Skeletal muscle satellite cell (primary cell): ENCODE results near the gene CELF6.

Experiments
- H3K27me3 ChIP-seq: 2 replicates; pipeline ENCODE4 v1.7.0; 2013; ENCODE audit warnings: low read length; ENCODE audit not compliant: control insufficient read depth, insufficient read depth
- H3K36me3 ChIP-seq: 2 replicates; pipeline ENCODE4 v1.7.0; 2013; ENCODE audit warnings: mild to moderate bottlenecking, control low read depth, low read length; ENCODE audit not compliant: insufficient read depth
- H3K4me1 ChIP-seq: 2 replicates; pipeline ENCODE4 v1.7.0; 2013; ENCODE audit warnings: low read length; ENCODE audit not compliant: control insufficient read depth, insufficient read depth
- H3K4me2 ChIP-seq: 2 replicates; pipeline ENCODE4 v1.7.0; 2013; ENCODE audit warnings: mild to moderate bottlenecking, low read length
- H3K4me3 ChIP-seq: 2 replicates; pipeline ENCODE4 v1.7.0; 2013; ENCODE audit warnings: low read length
- H3K9ac ChIP-seq: 2 replicates; pipeline ENCODE4 v1.7.0; 2013; ENCODE audit warnings: mild to moderate bottlenecking, low read depth, low read length, moderate library complexity
- H3K9me3 ChIP-seq: replicated peaks from 2 replicates; pipeline ENCODE4 v1.7.0; 2013; ENCODE audit warnings: mild to moderate bottlenecking, control low read depth, low read length

CELF6 gene

DNA sequence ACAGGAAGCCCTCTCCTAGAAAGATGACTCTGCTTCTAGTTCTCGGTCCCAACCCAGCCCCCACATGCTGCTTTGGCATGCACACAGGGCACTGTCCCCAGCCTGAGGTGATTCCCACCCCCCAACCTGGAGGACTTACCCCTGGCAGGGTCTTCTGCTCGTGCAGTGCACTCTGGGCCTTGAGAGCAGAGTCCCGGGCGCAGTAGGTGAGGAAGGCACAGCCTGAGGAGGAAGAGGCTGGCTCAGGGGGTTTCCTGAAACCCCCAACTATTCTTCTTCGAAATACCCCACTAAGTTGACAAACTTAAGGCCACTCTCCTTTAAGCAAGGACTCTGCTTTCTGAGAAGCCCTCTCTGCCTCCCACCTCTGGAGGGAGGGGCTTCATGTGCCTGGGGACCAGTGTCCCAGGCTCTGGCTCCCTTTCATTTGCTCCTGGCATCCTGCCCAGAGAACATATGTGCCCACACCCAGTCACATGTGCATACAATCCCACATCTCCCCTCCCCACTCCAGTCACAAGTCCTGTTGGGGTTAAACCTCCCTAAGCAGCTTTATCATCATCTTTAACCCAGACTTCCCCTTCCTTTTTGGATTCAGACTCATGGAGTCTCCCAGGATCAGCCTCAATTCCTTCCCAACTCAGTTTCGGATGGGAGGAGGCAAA lies 4.1 kb downstream of the CELF6 start:
- Histone ChIP-seq H3K27me3 (peaks cover 20% of the 10 kb centered on the region), H3K4me2 (no peak overlapping the region), H3K9ac (no peak overlapping the region), H3K4me1 (peaks cover 6% of the 10 kb centered on the region), H3K9me3 (no peaks in the 10 kb centered on the region), H3K4me3 (no peak overlapping the region), H3K36me3 (no peaks in the 10 kb centered on the region)

DNA sequence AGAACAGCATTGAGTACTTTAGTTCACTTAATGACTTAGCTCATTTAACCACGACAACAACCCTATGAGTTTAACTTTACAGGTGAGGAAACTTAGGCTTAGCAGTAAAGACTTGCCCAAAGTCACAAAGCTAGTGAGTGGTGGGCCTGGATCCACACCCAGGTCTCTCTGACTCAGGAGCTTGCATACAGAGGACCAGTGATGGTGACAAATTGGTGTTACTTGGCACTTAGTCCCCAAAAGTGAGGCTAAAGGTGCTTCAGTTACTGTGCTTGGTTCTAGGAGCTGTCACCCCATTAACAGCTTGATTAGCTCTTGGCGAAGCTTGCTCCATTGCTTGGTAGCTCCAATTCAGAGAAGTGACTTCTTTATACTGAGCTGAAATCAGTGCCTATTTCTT lies 6.1 kb downstream of the CELF6 start:
- Histone ChIP-seq H3K9me3 (no peaks in the 10 kb centered on the region), H3K27me3 (peaks cover 18% of the 10 kb centered on the region), H3K4me1 (no peaks in the 10 kb centered on the region), H3K9ac (no peak overlapping the region), H3K4me3 (no peak overlapping the region), H3K36me3 (no peaks in the 10 kb centered on the region), H3K4me2 (no peak overlapping the region)

DNA sequence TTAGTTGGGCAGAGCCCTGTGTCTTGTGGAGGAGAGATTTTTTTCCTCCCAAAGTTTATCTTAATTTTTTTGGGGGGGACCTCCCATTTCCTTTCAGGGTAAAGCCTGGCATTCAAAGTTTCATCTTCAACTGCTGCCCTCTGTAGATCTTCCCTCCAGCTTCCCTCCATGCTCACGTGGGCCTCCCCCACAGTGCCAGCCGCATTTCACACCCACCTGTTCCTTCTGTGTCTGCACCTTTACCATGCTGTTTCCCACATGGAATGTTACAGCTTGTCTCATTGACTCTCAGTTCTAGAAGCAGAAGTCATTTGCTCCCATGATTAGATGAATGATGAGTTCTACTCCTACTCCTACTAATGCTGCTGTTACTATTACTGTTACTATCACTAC lies 6.5 kb downstream of the CELF6 start:
- peaks cover 14% of the 10 kb centered on the region for H3K27me3 ChIP-seq
- no peak overlapping the region for H3K9ac ChIP-seq
- H3K4me2 ChIP-seq, result no peak overlapping the region
- H3K9me3 ChIP-seq, result no peaks in the 10 kb centered on the region
- H3K36me3 ChIP-seq, result no peaks in the 10 kb centered on the region
- no peaks in the 10 kb centered on the region for H3K4me1 ChIP-seq
- H3K4me3 ChIP-seq, result no peak overlapping the region

DNA sequence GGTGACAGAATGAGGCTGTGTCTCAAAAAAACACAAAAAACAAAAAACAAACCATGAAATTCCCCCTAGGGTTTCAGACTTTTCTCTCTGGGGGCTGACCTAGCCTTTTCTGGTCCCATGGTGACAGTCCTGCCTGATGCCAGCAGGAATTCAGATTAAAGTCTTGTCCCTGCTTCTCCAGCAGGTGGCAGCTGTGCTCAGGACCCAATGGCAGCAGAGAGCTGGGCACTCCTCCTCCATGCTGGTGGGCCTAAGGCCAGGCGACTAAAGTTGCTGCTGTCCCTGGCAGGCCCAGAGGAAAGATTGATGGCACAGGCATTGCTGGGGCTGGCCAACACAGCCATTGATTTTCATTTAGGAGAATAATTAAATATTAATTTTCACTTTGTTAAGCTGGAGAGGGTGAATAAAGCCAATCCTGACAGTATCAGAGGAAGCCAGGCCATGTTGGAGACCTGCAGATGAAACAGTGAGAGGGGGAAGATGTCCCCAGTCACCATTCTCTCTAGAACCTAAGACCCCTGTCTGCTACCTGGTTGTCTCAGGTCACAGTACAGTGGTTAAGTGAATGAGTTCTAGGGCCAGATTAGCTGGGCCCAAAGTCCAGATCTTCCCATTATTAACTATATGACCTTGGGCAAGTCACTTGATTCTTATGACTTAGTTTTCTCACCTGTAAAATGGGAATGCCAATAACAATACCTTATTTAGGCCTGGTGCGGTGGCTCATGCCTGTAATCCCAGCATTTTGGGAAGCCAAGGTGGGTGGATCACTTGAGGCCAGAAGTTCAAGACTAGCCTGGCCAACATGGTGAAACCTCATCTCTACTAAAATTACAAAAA lies 7.1 kb downstream of the CELF6 start:
- H3K9ac ChIP-seq, result no peak overlapping the region
- no peak overlapping the region for H3K4me2 ChIP-seq
- no peaks in the 10 kb centered on the region for H3K9me3 ChIP-seq
- no peak overlapping the region for H3K4me3 ChIP-seq
- peaks cover 12% of the 10 kb centered on the region for H3K27me3 ChIP-seq
- H3K4me1 ChIP-seq, result no peaks in the 10 kb centered on the region
- H3K36me3 ChIP-seq, result no peaks in the 10 kb centered on the region

DNA sequence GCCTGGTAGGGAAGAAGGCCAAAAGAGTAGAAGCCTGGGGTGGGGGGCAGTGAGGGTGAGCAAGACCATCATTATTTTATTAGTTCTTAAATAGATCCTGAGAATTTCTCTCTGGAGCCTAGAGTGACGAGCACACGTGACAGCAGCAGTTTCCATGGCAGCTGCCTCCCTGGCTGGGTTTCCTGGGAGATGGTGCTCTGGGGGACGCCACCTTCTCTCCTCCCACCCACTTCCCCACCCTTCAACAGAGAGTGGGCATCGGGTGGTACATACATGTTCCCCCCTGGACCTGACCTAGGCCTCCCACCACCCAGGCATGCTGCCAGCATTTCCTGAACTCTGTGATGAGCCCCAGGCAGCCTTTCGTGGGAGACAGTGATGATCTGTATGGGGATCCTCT lies 12.9 kb downstream of the CELF6 start:
- Histone ChIP-seq H3K4me2 (no peak overlapping the region), H3K36me3 (no peaks in the 10 kb centered on the region), H3K4me1 (peaks cover 11% of the 10 kb centered on the region), H3K9ac (no peak overlapping the region), H3K27me3 (peaks cover 15% of the 10 kb centered on the region), H3K4me3 (no peak overlapping the region), H3K9me3 (no peaks in the 10 kb centered on the region)

DNA sequence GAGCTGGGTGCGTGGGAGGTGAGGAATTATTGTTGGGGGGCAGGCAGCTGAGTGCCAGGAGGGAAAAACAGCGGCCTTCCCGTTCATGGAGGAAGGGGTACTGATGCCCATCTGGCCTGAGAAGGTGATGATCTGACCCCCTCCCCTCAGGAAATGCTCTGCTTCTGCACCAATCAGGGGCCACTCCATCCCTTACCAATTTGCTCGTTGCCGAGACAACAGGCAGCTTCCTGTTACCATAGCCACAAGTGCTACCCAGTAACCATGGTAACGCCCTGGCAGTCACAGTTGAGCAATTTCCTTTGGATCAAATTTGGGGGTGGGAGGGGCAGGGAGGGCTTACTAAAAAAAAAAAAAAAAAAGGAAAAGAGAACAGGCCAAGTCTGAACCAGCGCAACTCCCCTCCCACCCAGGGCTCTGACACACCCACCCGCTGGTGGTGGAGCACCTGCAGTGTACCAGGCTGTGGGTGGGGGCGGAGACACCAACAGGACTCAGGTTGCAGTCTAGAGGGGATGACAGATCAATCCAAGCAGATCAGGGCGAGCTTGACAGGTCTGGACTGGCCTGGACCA lies 13.7 kb downstream of the CELF6 start:
- no peaks in the 10 kb centered on the region for H3K9me3 ChIP-seq
- no peak overlapping the region for H3K9ac ChIP-seq
- peaks cover 11% of the 10 kb centered on the region for H3K4me1 ChIP-seq

DNA sequence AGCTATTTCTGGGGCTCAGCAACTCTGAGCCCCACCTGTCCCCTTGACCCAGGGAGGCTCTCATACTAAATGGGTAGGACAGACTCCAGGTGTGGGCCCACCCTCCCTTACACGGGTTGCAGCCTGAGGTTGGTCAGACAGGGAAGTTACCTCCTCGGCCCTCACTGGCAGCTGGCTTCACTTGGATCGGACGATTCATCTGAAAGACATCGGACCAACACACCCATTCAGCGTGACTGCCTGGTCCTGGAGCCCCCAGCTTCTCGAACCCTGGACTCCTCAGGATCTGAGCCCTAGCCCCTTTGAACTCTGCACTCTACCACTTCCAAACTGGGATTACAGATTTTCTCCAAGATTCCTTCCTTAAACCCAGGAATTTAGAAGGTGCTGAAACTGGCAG lies 15.4 kb downstream of the CELF6 start:
- no peaks in the 10 kb centered on the region for H3K9me3 ChIP-seq
- peaks cover 11% of the 10 kb centered on the region for H3K4me1 ChIP-seq
- no peak overlapping the region for H3K4me2 ChIP-seq

More for the DNA sequence above, 13.7 kb downstream of the CELF6 start:
- Histone ChIP-seq H3K36me3 (no peaks in the 10 kb centered on the region), H3K4me3 (no peak overlapping the region), H3K4me2 (no peak overlapping the region), H3K27me3 (peaks cover 11% of the 10 kb centered on the region)

DNA sequence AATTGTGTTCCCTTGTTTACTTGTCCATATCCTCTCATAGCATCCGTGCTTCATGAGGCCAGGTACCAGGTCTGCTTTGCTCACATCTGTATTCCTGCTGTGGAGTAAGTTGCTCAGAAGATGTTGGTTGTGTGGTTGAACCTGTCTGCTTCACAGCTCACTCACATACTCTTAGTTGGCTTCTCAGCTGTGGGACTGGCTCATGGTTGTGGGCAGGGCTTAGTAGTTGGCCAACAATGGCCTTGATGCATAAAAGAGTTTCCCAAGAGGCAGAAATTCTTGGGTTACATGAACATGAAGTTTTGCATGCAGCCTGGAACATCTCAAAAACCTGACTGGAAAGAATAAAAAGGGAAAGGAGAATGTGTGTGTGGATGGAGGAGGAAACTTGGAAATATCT lies 17.0 kb downstream of the CELF6 start:
- Histone ChIP-seq H3K9me3 (no peaks in the 10 kb centered on the region), H3K4me1 (peaks cover 11% of the 10 kb centered on the region), H3K4me3 (no peak overlapping the region), H3K36me3 (no peaks in the 10 kb centered on the region), H3K4me2 (no peak overlapping the region), H3K27me3 (peaks cover 6% of the 10 kb centered on the region), H3K9ac (no peak overlapping the region)

More for the DNA sequence above, 15.4 kb downstream of the CELF6 start:
- Histone ChIP-seq H3K36me3 (no peaks in the 10 kb centered on the region), H3K4me3 (no peak overlapping the region), H3K9ac (no peak overlapping the region), H3K27me3 (peaks cover 11% of the 10 kb centered on the region)

DNA sequence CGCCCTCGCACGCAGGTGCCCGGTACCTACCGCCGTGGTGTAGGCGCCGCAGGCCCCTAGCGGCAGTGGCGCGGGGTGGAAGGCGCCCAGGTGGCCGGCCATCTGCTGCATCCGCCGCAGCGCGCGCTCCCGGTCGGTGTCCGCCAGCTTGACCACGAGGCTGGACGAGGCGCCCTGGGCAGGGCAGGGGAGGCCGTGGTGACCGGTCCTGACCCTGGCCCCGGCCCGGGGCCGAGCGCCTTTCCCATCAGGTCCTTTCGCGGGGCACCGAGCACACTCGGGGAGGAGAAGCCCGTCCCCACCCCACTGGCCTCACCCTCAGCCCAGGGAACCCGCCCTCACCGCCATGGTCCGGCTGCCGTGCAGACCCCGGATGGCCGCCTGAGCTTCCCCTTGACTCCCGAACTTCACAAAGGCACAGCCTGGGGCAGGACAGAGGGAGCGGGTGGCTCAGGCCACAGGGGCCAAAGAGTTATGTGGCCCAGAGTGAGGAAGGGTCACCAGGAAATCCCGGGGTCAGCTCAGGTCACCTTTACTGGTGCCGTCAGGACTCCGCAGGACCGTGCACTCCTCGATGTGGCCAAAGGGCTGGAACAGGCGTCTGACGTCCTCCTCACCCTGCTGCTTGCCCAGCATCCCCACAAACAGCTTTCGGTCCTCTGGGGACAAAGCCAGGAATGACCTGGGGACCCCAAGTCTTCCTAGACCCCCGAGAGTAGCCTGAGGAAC lies 30.2 kb downstream of the CELF6 start:
- Histone ChIP-seq H3K4me2 (no peak overlapping the region), H3K4me1 (no peaks in the 10 kb centered on the region), H3K9me3 (no peaks in the 10 kb centered on the region), H3K36me3 (no peaks in the 10 kb centered on the region), H3K9ac (no peak overlapping the region), H3K27me3 (peaks cover 22% of the 10 kb centered on the region), H3K4me3 (no peak overlapping the region)

DNA sequence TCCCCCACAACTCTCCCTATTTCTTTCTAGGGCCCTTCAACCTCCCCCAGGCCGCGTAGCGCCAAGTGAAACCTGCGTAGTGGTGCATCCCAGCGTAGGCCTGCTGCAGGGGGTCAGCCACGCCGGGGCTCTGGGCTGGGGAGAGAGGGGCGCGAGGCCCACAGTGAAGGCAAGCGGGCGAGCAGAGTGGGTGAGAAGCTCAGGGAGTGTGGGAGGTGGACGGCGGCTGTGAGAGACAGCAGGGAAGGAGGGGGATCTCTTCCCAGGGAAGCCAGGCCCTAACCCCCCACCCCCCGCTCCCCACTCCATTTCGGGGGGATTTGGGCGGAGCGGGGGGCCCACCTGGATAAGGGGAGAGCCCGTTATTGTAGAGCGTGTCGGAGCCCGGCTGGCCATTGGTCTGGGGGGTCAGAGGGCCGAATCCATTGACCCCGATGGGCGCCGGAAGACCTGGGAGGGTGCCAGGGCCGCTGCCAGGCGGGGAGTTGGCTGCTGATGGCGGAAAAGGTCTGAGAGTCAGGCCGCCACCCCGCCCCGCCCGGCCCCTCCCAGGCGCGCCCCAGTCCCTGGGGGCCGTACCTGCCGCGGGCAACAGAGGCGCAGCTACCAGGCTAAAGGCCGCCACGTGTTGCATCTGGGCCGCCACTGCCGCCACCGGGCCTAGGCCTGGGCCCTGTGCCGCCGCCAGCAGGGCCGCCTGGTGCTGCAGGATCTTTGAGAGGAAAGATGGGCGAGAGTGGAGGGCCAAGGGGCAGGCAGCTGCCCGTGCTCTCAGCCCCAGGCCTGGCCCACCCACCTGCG lies 31.0 kb downstream of the CELF6 start:
- Histone ChIP-seq H3K4me2 (no peak overlapping the region), H3K9me3 (no peaks in the 10 kb centered on the region), H3K36me3 (no peaks in the 10 kb centered on the region), H3K4me3 (no peak overlapping the region), H3K27me3 (peaks cover 22% of the 10 kb centered on the region), H3K9ac (no peak overlapping the region), H3K4me1 (no peaks in the 10 kb centered on the region)
